Activated T-helper 2 cell treated with anti-CD3 and anti-CD28 coated beads, Interferon-gamma antibody, Interleukin-2, Interleukin-4, amounts not matched to agents 10 μg/mL and 5 μg/mL and 100 μg/mL, durations not matched to agents 14 hours and 24 hours and 36 hours (primary cell): ENCODE data around the gene TMEFF1. TPM values are rescaled to one million over a fixed set of nuclear protein-coding genes. Genes with fewer than 3 reads are reported as not detected.

Source experiments
- DNase-seq: peaks from one replicate; pipeline ENCODE4 v3.0.0; 2021; ENCODE audit warnings: low spot score
- H3K27ac Mint-ChIP-seq: one replicate; pipeline ENCODE4 v1.8.0; 2021; ENCODE audit warnings: mixed read lengths
- H3K27me3 Mint-ChIP-seq: one replicate; pipeline ENCODE4 v1.8.0; 2021; ENCODE audit warnings: low read depth, mixed read lengths
- H3K36me3 Mint-ChIP-seq: one replicate; pipeline ENCODE4 v1.8.0; 2021; ENCODE audit warnings: low read depth, mixed read lengths
- H3K4me1 Mint-ChIP-seq: one replicate; pipeline ENCODE4 v1.8.0; 2021; ENCODE audit warnings: low read depth, mixed read lengths
- H3K4me3 Mint-ChIP-seq: one replicate; pipeline ENCODE4 v1.8.0; 2021; ENCODE audit warnings: low read depth, mild to moderate bottlenecking, moderate library complexity, mixed read lengths
- H3K9me3 Mint-ChIP-seq: one replicate; pipeline ENCODE4 v1.8.0; 2021; ENCODE audit warnings: mixed read lengths
- intact Hi-C: fragments of 100-400 bp; cut with micrococcal nuclease; formaldehyde crosslinking; loops from one replicate; pipeline ENCODE4 v1.15.1; 2023
- total RNA-seq: library from RNA; stranded (reverse); gene quantifications from 2 replicates; pipeline ENCODE4 v1.2.3, GENCODE V29; 2022

TMEFF1 gene
- total RNA-seq, 1 donor from 2014 or later: 0.52 TPM

DNA sequence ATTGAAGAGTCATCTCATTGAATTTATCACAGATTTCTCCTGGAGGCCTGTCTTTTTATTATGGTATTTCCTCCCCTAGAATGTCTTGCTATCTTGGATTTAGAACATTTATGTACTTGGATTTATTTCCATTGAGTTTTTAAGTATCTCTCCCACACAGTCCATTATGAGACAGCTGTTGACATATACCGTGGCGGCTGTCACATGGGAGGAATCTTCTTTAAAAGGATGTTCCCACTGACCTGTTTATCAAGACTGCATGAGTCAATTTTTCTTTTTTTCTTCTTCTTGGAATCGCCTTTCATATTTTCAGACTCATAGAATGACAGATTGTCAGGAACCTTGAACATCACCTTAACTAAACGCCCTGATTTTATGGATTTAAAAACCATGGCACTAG, 102.1 kb downstream of the TMEFF1 start:
- DNase-seq: no peak
- intact Hi-C loops: no loop called here

GRCh38 chr9:100575765-100576386, 102.9 kb downstream of the TMEFF1 start:
- H3K27me3 Mint-ChIP-seq: peaks cover 2% of the 10 kb centered on the region
- no peaks in the 10 kb centered on the region for H3K9me3 Mint-ChIP-seq
- no peaks in the 10 kb centered on the region for H3K4me1 Mint-ChIP-seq
- H3K4me3 Mint-ChIP-seq: no peak overlapping the region
- DNase-seq: no peak
- H3K27ac Mint-ChIP-seq: no peak overlapping the region
- intact Hi-C loops: no loop called here
- no peaks in the 10 kb centered on the region for H3K36me3 Mint-ChIP-seq

More for the DNA sequence above, 102.1 kb downstream of the TMEFF1 start:
- Mint-ChIP-seq H3K4me3 (no peak overlapping the region), H3K9me3 (no peaks in the 10 kb centered on the region), H3K4me1 (no peaks in the 10 kb centered on the region), H3K36me3 (no peaks in the 10 kb centered on the region), H3K27ac (no peak overlapping the region), H3K27me3 (peaks cover 2% of the 10 kb centered on the region)

DNA sequence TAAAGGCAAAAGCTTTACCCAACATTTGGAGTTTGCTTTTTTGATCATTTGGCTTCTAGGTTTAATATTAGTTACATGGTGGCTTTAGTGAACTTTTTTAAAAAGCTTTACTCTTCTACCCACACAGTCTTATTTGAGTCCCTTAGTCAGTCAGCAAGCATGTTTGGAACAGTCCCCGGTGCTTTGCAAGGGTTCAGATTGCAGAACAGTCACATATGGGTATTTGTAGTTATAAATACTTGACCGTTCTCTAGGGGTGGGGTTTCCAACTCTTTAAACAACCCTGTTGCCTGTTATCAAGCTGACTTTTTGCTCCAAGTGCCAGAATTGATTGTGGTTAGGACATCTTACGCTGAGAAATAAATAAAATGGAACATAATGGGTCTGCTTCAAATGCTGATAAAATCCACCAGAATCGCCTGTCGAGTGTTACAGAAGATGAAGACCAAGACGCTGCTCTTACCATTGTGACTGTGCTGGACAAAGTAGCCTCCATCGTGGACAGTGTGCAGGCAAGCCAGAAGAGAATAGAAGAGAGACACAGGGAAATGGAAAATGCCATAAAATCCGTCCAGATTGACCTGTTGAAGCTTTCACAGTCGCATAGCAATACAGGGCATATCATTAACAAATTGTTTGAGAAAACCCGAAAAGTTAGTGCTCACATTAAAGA, 105.0 kb downstream of the TMEFF1 start, which contains the start of gene CAVIN4:
Gene CAVIN4, plus strand, starts transcription at position 304 of the 673 bp plus-strand sequence. Its CDS starts 65 bp downstream, at position 369.
- no peaks in the 10 kb centered on the region for H3K4me1 Mint-ChIP-seq
- no peak within 1 kb of the TSS for H3K4me3 Mint-ChIP-seq
- peaks cover 2% of the 10 kb centered on the region for H3K27me3 Mint-ChIP-seq
- intact Hi-C loops: no loop called here
- H3K9me3 Mint-ChIP-seq: no peaks in the 10 kb centered on the region
- no peak for DNase-seq
- no peaks in the 10 kb centered on the region for H3K36me3 Mint-ChIP-seq
- H3K27ac Mint-ChIP-seq: no peak within 1 kb of the TSS

- no peaks in the 10 kb centered on the region for H3K9me3 Mint-ChIP-seq
- DNase-seq: no peak
- no peaks in the 10 kb centered on the region for H3K4me1 Mint-ChIP-seq
- no peak overlapping the region for H3K4me3 Mint-ChIP-seq
- H3K27ac Mint-ChIP-seq: no peak overlapping the region
- intact Hi-C loops: no loop called here
- H3K27me3 Mint-ChIP-seq: peaks cover 2% of the 10 kb centered on the region
- H3K36me3 Mint-ChIP-seq: no peaks in the 10 kb centered on the region
Measured at GRCh38 chr9:100578610-100579009, 105.7 kb downstream of the TMEFF1 start.

DNA sequence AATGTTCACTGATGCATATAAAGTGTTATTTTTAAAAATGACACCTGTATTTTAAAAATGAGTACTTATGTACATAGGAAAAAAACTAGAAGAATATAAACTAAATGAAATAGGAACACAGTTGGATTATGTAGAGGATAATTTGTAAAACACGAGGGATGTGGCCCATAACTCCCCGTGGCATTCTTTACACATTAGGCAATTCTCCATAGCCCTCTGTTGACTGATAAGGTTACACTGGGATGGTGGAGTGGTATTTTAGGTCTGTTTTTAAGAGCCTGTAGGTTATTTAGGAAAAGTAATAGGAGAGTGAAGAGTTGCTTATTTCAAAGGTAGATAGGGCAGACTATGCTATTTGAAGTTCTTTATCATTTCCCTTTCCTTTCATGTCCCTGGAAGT, 106.7 kb downstream of the TMEFF1 start:
- Mint-ChIP-seq H3K4me1 (no peaks in the 10 kb centered on the region), H3K27me3 (peaks cover 2% of the 10 kb centered on the region), H3K27ac (no peak overlapping the region), H3K36me3 (no peaks in the 10 kb centered on the region), H3K9me3 (no peaks in the 10 kb centered on the region), H3K4me3 (no peak overlapping the region)
- intact Hi-C loops: no loop called here
- no peak for DNase-seq

DNA sequence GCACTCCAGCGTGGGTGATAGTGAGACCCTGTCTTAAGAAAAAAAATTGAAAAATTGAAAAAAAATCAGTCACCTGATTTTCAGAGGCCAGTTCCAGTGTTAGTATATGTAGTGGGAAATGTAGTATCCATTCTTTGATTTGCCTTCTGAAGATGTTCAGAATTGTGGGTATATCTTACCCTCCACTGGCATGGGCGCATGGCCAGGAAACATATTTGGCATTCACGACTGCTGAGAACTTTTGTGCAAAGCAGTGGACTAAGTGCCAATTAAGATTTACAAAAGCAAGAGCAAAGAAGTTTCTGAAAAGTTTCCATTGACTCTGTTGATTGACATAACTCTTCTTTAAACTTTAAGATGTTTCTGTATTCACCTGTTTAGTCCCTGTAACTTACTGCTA, 107.3 kb downstream of the TMEFF1 start:
- Mint-ChIP-seq H3K27ac (no peak overlapping the region), H3K4me3 (no peak overlapping the region), H3K36me3 (no peaks in the 10 kb centered on the region), H3K27me3 (peaks cover 2% of the 10 kb centered on the region), H3K4me1 (no peaks in the 10 kb centered on the region), H3K9me3 (no peaks in the 10 kb centered on the region)
- DNase-seq: no peak
- intact Hi-C loops: no loop called here

GRCh38 chr9:100581081-100581480, 108.1 kb downstream of the TMEFF1 start:
- H3K27me3 Mint-ChIP-seq: peaks cover 2% of the 10 kb centered on the region
- no peaks in the 10 kb centered on the region for H3K9me3 Mint-ChIP-seq
- no peak overlapping the region for H3K4me3 Mint-ChIP-seq
- H3K36me3 Mint-ChIP-seq: no peaks in the 10 kb centered on the region
- intact Hi-C loops: no loop called here
- H3K4me1 Mint-ChIP-seq: no peaks in the 10 kb centered on the region
- DNase-seq: no peak
- H3K27ac Mint-ChIP-seq: no peak overlapping the region

- H3K9me3 Mint-ChIP-seq: no peaks in the 10 kb centered on the region
- H3K27ac Mint-ChIP-seq: no peak overlapping the region
- no peak for DNase-seq
- no peaks in the 10 kb centered on the region for H3K36me3 Mint-ChIP-seq
- H3K4me1 Mint-ChIP-seq: no peaks in the 10 kb centered on the region
- peaks cover 2% of the 10 kb centered on the region for H3K27me3 Mint-ChIP-seq
- H3K4me3 Mint-ChIP-seq: no peak overlapping the region
- intact Hi-C loops: no loop called here
Measured at GRCh38 chr9:100581661-100582060, 108.7 kb downstream of the TMEFF1 start.

DNA sequence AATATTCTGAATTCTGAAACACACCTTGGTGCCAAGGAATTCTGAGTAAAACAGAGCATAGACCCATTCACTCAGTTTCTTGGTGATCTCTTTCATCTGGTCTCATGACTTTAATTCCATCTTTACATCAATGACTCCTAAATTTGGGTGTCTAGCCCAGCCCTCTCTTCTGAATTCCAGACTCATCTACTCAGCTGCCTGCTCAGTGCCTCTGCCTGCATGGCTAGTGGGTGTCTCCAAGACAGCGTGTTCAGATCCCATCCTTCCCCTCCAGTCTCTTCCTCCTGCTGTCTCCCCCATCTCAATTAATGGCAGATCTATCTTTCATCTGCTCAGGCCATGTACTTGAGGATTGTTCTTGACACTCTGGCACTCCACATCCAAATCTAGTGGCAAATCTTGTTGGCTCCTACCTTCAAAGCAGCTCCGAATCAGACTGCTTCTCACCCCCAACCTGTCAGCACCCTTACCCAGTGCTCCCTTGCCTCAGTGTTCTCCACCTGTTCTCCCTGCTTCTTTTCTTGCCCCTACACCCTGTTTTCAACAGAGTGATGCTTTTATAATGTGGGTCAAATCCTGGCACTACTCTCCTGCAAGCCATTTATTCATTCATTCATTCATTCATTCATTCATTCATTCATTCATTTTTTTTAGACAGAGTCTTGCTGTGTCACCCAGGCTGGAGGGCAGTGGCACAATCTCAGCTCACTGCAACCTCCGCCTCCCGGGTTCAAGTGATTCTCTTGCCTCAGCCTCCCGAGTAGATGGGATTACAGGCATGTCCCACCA, 110.3 kb downstream of the TMEFF1 start:
- Mint-ChIP-seq H3K27ac (no peak overlapping the region), H3K9me3 (no peaks in the 10 kb centered on the region), H3K36me3 (no peaks in the 10 kb centered on the region), H3K27me3 (no peaks in the 10 kb centered on the region), H3K4me3 (no peak overlapping the region), H3K4me1 (no peaks in the 10 kb centered on the region)
- no peak for DNase-seq
- intact Hi-C loops: no loop called here

- Mint-ChIP-seq H3K36me3 (no peaks in the 10 kb centered on the region), H3K4me3 (no peak overlapping the region), H3K27me3 (no peaks in the 10 kb centered on the region), H3K9me3 (no peaks in the 10 kb centered on the region), H3K27ac (no peak overlapping the region), H3K4me1 (no peaks in the 10 kb centered on the region)
- DNase-seq: no peak
- intact Hi-C loops: no loop called here
Measured at GRCh38 chr9:100584951-100585350, 112.0 kb downstream of the TMEFF1 start.

GRCh38 chr9:100586093-100586492, 113.1 kb downstream of the TMEFF1 start:
- Mint-ChIP-seq H3K36me3 (no peaks in the 10 kb centered on the region), H3K27ac (no peak overlapping the region), H3K4me1 (no peaks in the 10 kb centered on the region), H3K27me3 (no peaks in the 10 kb centered on the region), H3K9me3 (no peaks in the 10 kb centered on the region), H3K4me3 (no peak overlapping the region)
- intact Hi-C loops: no loop called here
- DNase-seq: no peak

DNA sequence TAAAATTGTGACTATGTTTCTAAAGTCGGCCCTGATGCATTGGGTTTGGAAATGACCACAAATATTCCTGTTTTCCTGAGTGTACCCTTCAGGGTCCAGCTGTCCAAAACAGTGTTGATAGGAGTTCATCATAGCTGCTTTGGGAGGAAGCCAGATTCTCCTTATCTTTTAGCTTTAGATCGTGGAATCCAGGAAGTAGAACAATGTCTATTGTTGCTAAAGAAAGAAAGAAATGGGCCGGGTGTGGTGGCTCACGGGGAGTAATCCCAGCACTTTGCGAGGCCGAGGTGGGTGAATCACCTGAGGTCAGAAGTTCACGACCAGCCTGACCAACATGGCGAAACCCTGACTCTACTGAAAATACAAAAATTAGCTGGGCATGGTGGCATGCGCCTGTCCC, 114.4 kb downstream of the TMEFF1 start:
- no peak overlapping the region for H3K27ac Mint-ChIP-seq
- no peaks in the 10 kb centered on the region for H3K9me3 Mint-ChIP-seq
- DNase-seq: no peak
- no peaks in the 10 kb centered on the region for H3K36me3 Mint-ChIP-seq
- intact Hi-C loops: no loop called here
- H3K27me3 Mint-ChIP-seq: no peaks in the 10 kb centered on the region
- H3K4me1 Mint-ChIP-seq: no peaks in the 10 kb centered on the region
- H3K4me3 Mint-ChIP-seq: no peak overlapping the region

GRCh38 chr9:100589582-100589981, 116.6 kb downstream of the TMEFF1 start:
- H3K27me3 Mint-ChIP-seq: no peaks in the 10 kb centered on the region
- no peak for DNase-seq
- no peaks in the 10 kb centered on the region for H3K4me1 Mint-ChIP-seq
- intact Hi-C loops: no loop called here
- no peaks in the 10 kb centered on the region for H3K9me3 Mint-ChIP-seq
- H3K27ac Mint-ChIP-seq: no peak overlapping the region
- no peak overlapping the region for H3K4me3 Mint-ChIP-seq
- H3K36me3 Mint-ChIP-seq: no peaks in the 10 kb centered on the region
